NCI-H187 (cell line): Measurements from ENCODE around the gene ITFG2.

ENCODE experiments used
- DNase-seq, 2 experiments: peaks; one replicate each; lab custom pipeline; 2025; lab: John Stamatoyannopoulos, UW

Gene ITFG2

GRCh38 chr12:2795291-2796186 lies 16.9 kb upstream of the ITFG2 start:
- DNase-seq: peak in 1 of 2 experiments; percentile 37

DNA sequence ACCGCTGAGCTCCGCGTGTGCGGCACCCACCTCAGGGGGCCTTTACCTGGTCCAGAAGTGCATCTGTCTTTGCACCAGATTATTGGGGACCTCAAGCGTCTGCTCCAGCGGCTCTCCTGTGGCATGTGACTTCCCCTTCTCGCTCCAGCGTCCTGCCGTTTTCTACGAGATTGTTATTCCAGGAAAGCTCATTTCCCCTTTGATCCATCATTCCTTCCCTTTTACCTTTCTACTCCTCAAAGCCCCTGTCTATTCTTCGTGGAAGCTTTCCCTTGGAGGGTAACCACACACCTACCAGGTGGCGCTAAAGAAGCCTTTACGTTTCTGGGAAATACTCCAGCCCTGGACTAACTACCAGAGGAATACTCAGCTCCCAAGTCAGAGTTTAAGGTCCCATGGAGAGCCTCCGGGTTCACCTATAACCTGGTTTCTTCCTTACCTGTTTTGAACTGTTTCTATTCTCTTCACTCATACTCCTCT lies 16.2 kb upstream of the ITFG2 start:
- no peak for DNase-seq

DNA sequence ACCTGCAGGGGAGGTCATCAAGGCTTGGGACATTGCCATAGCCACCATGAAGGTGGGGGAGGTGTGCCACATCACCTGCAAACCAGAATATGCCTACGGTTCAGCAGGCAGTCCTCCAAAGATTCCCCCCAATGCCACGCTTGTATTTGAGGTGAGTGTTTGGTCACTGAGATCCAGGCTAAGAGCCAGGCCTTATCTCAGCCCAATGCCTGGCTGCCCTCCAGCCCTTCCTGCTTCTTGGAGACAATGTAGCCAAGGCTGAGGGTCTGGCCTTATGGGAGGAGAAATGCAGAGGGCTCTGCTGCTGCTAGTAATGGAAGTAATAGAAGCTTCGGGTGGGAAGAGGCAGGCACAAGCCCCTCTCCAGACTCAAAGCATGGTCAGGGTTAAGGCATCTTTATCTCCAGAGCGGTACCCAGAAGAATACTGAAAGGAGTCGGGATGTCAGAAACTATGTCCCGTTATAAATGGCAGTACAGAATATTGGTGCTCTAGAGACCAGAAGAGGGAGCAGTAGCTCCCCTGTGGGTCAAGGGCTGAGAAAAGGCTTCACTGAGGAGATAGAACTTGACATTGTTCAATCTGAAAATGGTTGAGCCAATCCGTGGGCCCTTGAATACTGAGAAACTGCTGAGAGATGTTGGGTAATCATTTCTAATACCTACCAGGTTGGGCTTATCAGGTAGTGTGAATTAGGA lies 14.6 kb upstream of the ITFG2 start:
- DNase-seq: no peak

GRCh38 chr12:2800046-2800570 lies 12.4 kb upstream of the ITFG2 start:
- no peak for DNase-seq

DNA sequence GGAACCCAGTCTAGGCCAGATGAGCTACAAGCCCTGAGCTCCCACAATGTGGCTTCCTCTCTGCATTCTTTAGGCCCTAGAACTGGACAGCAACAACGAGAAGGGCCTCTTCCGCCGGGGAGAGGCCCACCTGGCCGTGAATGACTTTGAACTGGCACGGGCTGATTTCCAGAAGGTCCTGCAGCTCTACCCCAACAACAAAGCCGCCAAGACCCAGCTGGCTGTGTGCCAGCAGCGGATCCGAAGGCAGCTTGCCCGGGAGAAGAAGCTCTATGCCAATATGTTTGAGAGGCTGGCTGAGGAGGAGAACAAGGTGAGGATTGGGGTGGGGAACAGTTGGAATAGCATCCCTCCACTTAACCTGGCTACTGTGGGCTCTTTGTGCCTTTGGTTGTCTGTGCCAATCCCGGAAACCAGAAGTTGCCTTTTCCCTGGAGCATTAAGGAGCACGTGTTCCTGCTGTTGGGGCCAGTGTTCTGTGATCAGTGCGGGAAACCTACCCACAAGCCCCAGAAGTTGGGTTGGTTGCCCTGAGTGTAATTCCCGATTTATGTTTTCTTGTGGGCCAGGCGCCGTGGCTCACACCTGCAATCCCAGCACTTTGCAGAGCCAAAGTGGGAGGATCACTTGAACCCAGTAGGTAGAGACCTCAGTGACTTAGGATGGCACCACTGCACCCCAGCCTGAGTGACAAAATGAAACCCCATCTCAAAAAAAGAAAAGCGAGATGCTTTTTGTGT lies 11.3 kb upstream of the ITFG2 start:
- no peak for DNase-seq

DNA sequence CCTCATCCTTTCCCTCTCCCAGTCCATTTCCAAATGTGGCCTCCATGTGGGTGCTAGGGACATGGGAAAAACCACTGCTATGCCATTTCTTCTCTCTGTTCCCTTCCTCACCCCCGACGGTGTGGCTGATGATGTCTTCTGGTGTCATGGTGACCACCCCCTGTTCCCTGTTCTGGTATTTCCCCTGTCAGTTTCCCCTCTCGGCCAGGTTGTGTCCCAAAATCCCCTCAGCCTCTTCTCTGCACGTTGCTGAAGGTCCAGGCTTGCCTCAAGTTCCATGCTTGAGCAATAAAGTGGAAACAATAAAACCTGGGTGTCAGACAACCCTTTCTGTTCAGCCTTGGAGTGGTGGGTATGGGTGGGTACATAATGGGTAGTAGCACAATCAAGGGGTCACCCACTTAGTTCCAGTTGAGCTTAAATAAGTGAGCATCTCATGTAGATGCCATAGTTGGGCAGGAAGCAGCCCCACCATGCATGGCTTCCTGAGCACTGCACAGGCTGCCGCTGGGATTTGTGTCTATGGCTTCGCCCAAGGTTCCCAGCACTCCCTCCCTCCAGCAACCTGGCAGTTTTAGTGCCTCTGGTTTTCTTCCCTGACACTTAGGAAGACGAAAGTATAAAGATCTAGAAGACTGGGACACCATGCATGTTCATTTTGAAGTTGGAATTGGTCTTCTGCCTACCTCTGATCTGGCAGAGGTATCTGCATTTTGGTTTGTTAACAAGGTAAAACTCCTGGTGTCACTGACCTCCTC lies 8.7 kb upstream of the ITFG2 start:
- no peak for DNase-seq

DNA sequence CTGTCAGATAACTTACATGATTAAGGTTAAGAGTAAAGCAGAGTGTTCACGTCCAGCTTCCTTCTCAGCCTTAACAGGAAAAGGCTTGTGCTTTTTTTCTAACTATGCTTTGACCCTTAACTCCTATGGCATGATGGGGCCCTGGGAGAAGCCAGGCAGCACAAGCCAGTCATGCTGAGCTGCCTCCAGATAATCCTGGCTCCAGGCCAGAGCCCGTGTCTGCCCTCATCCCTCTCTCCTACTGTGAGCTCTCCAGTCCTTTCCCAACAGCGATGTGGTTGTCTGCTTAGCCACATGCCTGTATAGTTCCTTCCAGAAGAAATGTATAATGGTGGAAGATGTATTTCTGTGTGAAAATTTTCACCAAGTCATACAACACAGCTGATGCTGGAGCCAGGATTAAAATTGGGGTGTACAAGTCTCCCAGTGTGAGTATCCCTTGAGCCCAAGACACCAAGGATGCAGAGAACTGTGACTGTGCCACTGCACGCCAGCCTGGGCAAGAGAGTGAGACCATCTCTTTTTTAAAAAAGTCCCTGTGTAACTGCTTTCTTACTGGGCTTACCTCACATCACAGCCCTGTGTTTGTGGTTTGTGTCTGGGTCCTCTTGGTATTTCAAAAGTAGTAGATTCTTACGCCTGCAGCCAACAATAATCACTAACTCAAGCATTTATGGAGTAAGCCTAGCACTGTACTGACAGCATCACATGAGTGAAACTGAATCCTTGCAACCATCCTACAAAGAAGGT lies 7.9 kb upstream of the ITFG2 start:
- DNase-seq: no peak

- DNase-seq: no peak
Measured at GRCh38 chr12:2805143-2805520, 7.3 kb upstream of the ITFG2 start.

- no peak for DNase-seq
Measured at GRCh38 chr12:2806700-2807099, 5.8 kb upstream of the ITFG2 start.

- DNase-seq: no peak
Measured at GRCh38 chr12:2811801-2812200, 667 bp upstream of the ITFG2 start.

GRCh38 chr12:2813214-2814185 lies 1.0 kb downstream of the ITFG2 start:
- DNase-seq: no peak

DNA sequence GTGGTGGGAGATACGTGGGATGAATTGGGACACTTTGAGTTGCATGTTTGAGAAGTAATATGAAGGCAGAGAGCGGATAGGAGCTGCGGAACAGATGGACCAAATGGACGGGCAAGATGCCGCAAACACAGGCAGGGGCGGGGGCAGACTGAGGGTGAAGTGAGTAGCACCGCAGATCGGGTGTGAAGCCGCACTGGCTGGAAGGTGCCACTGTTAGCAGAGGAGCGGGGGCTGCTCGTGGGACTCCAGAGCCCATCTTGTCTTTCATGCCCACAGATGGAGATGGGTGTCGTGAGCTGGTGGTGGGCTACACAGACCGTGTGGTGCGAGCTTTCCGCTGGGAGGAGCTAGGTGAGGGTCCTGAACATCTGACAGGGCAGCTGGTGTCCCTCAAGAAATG lies 7.3 kb downstream of the ITFG2 start:
- DNase-seq: no peak

GRCh38 chr12:2820432-2820831 lies 8.0 kb downstream of the ITFG2 start:
- DNase-seq: no peak

- no peak for DNase-seq
Measured at GRCh38 chr12:2823483-2823882, 11.0 kb downstream of the ITFG2 start.

GRCh38 chr12:2824541-2824940 lies 12.1 kb downstream of the ITFG2 start:
- no peak for DNase-seq

- no peak for DNase-seq
Measured at GRCh38 chr12:2825132-2825531, 12.7 kb downstream of the ITFG2 start.

DNA sequence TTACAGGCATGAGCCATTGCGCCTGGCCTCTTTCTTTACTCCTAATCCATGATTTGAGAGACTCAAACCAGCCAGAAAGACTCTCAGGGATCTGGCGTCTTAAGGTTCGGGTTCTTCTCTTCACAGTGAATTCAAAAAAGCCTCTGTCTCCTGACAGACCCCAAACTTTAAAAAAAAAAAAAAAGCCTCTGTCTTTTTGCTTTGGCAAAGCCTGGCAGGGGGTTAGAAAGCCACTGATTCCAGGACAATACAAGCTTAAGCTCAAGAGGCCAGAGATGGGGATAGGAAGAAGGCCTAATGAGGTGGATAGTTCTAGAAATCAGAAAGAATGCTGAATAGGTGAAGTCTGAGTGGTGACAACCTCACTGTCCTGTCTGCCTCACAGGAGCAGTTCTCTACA lies 13.6 kb downstream of the ITFG2 start:
- DNase-seq: no peak

DNA sequence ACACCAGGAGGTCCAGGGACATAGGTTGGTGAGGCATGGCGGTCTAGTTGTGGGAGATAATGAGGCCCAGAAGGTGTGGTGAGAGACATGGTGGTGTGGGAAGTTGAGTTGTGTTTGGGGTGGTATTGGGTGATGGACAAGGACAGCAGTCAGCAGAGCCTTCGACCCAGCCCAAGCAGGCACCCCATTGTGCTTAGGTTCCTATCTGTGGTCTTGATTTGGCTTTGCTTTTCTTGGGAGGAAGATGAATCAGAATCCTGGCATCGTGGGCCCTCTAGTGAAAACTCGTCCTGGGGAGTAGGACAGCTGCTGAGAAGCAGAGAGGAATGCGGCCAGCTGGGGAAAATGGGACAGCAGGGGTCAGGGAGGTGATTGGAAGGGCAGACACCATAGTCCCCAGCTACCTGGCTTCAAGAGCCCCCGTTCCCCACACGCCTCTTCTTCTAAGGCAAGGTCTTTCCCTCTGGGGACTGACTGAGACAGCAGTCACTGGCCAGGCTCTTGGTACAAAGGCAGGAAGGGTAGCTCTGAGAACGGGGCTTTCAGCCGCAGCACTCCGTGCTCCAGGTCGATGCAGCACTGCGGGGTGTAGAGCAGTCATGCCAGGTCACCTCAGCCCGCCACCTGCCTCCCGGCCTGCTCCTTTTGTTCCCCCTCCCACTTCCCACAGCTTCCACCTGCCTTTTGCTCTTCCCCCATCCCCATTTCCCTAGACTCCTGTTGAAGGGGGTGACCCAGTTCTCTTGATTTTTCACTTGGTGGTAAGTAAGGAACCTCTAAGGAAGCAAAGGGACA lies 14.4 kb downstream of the ITFG2 start:
- DNase-seq: no peak

DNA sequence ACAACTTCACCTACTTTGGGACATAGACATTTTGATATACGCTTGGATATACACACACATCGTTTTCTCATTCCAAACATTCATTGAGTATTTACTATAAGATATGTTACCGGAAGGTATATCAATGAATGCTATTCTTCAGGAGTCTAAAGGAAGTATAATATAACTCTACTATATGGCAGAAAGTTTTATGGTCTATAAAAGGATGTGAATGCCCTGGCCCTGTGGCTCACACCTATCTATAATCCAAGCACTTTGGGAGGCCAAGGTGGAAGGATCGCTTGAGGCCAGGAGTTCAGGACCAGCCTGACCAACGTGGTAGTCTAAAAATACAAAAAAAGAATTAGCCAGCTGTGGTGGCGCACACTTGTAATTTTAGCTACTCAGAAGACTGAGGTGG lies 16.8 kb downstream of the ITFG2 start:
- no peak for DNase-seq
